ENCODE data around the gene COX4I2. TPM values are rescaled to one million over a fixed set of nuclear protein-coding genes. Genes with fewer than 3 reads are reported as not detected.

COX4I2 gene
- total RNA-seq: not detected in 2 replicates

GRCh38 chr20:31637660-31638059 lies at the start of gene COX4I2:
Gene COX4I2 (plus strand): TSS chr20:31637912. CDS start chr20:31639018, 1,106 bp downstream.

GRCh38 chr20:31605031-31605901 lies 32.4 kb upstream of the COX4I2 start, which contains the start of gene ID1:
Gene ID1 (plus strand): TSS chr20:31605289. CDS start chr20:31605388, 99 bp downstream.

Other genes starting within 250 kb of the COX4I2 start
- gene DEFB119, start 247.3 kb upstream of the COX4I2 start, total RNA-seq: not detected in 2 replicates
- not detected in 2 replicates for gene DEFB121, start 231.7 kb upstream of the COX4I2 start, total RNA-seq
- not detected in 2 replicates for gene DEFB123, start 197.3 kb upstream of the COX4I2 start, total RNA-seq
- gene DEFB124, start 162.8 kb upstream of the COX4I2 start, total RNA-seq: not detected in 2 replicates
- 1.7 and 1.8 TPM in 2 replicates for gene REM1, start 162.6 kb upstream of the COX4I2 start, total RNA-seq
- 71.5 and 72.6 TPM in 2 replicates for gene HM13, start 123.5 kb upstream of the COX4I2 start, total RNA-seq
- gene ID1, start 32.6 kb upstream of the COX4I2 start, total RNA-seq: 189 and 395 TPM in 2 replicates
- 75.4 and 101 TPM in 2 replicates for gene BCL2L1, start 85.0 kb downstream of the COX4I2 start, total RNA-seq
- gene TPX2, start 101.4 kb downstream of the COX4I2 start, total RNA-seq: 37.1 and 41.0 TPM in 2 replicates
- gene MYLK2, start 181.4 kb downstream of the COX4I2 start, total RNA-seq: 0.13 and 0.19 TPM in 2 replicates
- gene FOXS1, start 207.7 kb downstream of the COX4I2 start, total RNA-seq: 8.9 and 15.7 TPM in 2 replicates
- 1.6 and 2.5 TPM in 2 replicates for gene DUSP15, start 232.6 kb downstream of the COX4I2 start, total RNA-seq
- 0.06 and 0.13 TPM in 2 replicates for gene TTLL9, start 232.7 kb downstream of the COX4I2 start, total RNA-seq

All from aortic smooth muscle cell (primary cell).